Thoracic aorta (tissue), 2 donors: ENCODE data around the gene CUEDC1. TPM values are rescaled to one million over a fixed set of nuclear protein-coding genes. Genes with fewer than 3 reads are reported as not detected.

Experiments
- ATAC-seq: fragments of 150-250 bp; one replicate; pipeline ENCODE4 v1.8.0; 2017; ENCODE audit warnings: low read depth; ENCODE audit not compliant: insufficient number of reproducible peaks, low FRiP score
- DNase-seq: peaks from one replicate; pipeline ENCODE4 v3.0.0-alpha.2; 2020; ENCODE audit warnings: low spot score
- H3K27ac ChIP-seq, 2 donors: fragments of 200-600 bp; sonication (generic); 1 replicate in 1 of 2; 2 replicates in 1 of 2; pipeline ENCODE4 v1.5.1; 2016; ENCODE audit warnings: mild to moderate bottlenecking in 2 of 2, moderate library complexity in 2 of 2
- H3K27me3 ChIP-seq: fragments of 200-600 bp; sonication (generic); replicated peaks from 2 replicates; pipeline ENCODE4 v1.6.0; 2016; ENCODE audit warnings: mild to moderate bottlenecking; ENCODE audit not compliant: insufficient read depth
- H3K36me3 ChIP-seq: fragments of 200-600 bp; sonication (generic); one replicate; pipeline ENCODE4 v1.5.1; 2016
- H3K4me1 ChIP-seq, 2 donors: fragments of 200-600 bp; sonication (generic); 1 replicate in 1 of 2; 2 replicates in 1 of 2; pipeline versions ENCODE4 v1.5.1 to v1.6.0; 2016; ENCODE audit warnings: low read depth in 2 of 2, mild to moderate bottlenecking in 1 of 2; ENCODE audit not compliant: control insufficient read depth in 1 of 2
- H3K4me3 ChIP-seq: fragments of 200-600 bp; sonication (generic); 2 replicates; pipeline ENCODE4 v1.5.1; 2016; ENCODE audit warnings: mild to moderate bottlenecking
- H3K9me3 ChIP-seq: fragments of 200-600 bp; sonication (generic); 2 replicates; pipeline ENCODE4 v1.5.1; 2016
- total RNA-seq, 2 donors: library from RNA; depleted of rRNA; stranded (reverse); fragments of >200 nt; gene quantifications; one replicate each; pipeline versions ENCODE4 v1.1.0 to v1.2.3, GENCODE V29; 2016
- TF ChIP-seq, protein P1 (sequence below): fragments of 200-600 bp; sonication (generic); IDR thresholded peaks from one replicate; pipeline ENCODE4 v1.5.1; 2019; ENCODE audit warnings: antibody characterized with exemption

Gene CUEDC1
- total RNA-seq, 2 donors from 2014 or later = 32.7 to 93.1 TPM

DNA sequence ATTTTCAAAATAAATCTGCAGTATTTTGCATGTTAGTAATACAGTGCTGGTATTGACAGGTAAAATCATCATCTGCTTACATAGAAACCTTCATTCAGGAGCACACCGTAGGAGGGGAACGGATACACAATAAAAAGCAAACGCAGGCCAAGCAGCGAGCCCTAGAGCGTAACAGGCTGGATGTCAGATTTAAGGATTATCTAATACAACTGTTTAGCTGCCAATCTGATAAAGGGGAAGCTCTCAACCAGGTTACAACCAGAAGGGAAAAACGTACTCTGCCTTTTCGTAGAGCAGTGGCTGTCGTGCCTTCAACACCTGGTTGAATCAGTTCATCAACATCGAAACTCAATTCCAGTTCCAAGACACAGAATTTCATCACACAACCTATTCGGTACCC is 16.4 kb upstream of the CUEDC1 start:
- Histone ChIP-seq H3K4me1 (peaks cover 0 to 8% of the 10 kb centered on the region in 2 donors), H3K4me3 (no peak overlapping the region), H3K9me3 (no peaks in the 10 kb centered on the region), H3K27ac (no peak overlapping the region), H3K36me3 (peaks cover 23% of the 10 kb centered on the region), H3K27me3 (no peaks in the 10 kb centered on the region)
- TF ChIP-seq, protein P1, sequence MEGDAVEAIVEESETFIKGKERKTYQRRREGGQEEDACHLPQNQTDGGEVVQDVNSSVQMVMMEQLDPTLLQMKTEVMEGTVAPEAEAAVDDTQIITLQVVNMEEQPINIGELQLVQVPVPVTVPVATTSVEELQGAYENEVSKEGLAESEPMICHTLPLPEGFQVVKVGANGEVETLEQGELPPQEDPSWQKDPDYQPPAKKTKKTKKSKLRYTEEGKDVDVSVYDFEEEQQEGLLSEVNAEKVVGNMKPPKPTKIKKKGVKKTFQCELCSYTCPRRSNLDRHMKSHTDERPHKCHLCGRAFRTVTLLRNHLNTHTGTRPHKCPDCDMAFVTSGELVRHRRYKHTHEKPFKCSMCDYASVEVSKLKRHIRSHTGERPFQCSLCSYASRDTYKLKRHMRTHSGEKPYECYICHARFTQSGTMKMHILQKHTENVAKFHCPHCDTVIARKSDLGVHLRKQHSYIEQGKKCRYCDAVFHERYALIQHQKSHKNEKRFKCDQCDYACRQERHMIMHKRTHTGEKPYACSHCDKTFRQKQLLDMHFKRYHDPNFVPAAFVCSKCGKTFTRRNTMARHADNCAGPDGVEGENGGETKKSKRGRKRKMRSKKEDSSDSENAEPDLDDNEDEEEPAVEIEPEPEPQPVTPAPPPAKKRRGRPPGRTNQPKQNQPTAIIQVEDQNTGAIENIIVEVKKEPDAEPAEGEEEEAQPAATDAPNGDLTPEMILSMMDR = no peak
- DNase-seq (no peak), ATAC-seq (no peak)

DNA sequence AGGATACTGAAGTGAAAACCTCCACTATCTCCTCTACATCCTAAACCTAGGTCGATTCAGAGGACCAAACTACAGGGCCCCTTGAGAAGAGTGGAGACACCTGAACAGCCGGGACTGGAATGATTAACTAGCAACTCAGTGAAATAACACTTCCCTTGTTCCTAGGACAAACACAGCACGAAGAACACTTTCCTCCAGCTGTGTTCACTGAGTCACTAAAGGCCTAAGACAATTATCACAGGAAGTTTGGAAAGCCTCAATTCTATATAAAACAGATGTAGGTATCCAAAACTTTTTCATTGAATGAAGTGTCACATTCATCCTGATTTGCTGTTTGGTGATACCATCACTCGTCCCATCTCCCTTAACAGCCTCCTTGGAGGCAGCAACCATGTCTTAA is 15.5 kb upstream of the CUEDC1 start:
- no peak for DNase-seq
- Histone ChIP-seq H3K27ac (no peak overlapping the region), H3K36me3 (peaks cover 17% of the 10 kb centered on the region)

DNA sequence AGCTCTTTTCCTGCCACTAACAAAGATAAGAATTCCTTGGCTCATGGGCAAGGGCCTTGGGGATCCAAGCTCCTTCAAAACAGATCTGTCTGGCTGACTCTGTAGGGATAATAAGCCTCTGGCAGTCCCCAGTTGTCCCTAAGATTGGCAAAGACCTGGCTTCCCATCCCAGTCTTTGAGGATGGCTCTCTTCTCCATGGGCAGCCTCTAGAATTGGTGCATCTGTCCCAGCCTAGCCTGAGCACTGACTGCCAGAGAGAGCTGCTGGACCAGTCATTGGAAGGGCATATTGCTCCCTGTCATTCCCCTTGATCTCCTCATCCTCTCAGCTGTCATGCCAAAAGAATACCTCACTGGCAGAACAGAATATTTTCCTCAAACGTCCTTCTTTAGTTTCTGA is 13.2 kb upstream of the CUEDC1 start:
- no peaks in the 10 kb centered on the region for H3K4me1 ChIP-seq
- no peaks in the 10 kb centered on the region for H3K9me3 ChIP-seq
- H3K4me3 ChIP-seq = no peak overlapping the region
- H3K27me3 ChIP-seq = no peaks in the 10 kb centered on the region
- ATAC-seq = no peak
- peaks cover 7% of the 10 kb centered on the region for H3K36me3 ChIP-seq
- no peak for DNase-seq
- TF ChIP-seq, protein P1 = no peak
- no peak overlapping the region for H3K27ac ChIP-seq

More for the DNA sequence above, 15.5 kb upstream of the CUEDC1 start:
- Histone ChIP-seq H3K9me3 (no peaks in the 10 kb centered on the region), H3K4me3 (no peak overlapping the region), H3K27me3 (no peaks in the 10 kb centered on the region), H3K4me1 (peaks cover 0 to 7% of the 10 kb centered on the region in 2 donors)
- ATAC-seq = no peak
- TF ChIP-seq, protein P1 = no peak

DNA sequence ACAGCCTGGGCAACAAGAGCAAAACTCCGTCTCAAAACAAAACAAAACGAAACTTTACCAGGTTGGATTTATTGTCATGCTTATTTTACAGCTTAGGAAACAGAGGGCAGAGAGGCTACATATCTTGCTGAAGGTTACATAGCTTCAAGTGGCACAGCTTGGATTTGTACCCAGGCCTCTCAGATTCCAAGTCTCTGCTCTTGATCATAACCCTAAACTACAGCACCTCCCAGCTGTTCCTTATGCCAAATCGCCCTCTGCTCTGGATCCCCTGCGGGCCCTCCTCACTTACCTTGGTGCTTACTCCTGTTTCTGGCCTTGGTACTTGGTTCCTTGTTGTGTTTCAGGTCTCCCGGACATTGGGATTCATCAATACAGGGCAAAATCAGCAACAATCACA is 11.7 kb upstream of the CUEDC1 start:
- Histone ChIP-seq H3K27ac (no peak overlapping the region), H3K27me3 (no peaks in the 10 kb centered on the region), H3K4me3 (no peak overlapping the region), H3K9me3 (no peaks in the 10 kb centered on the region), H3K4me1 (no peaks in the 10 kb centered on the region), H3K36me3 (no peaks in the 10 kb centered on the region)
- ATAC-seq (no peak), DNase-seq (no peak)
- TF ChIP-seq, protein P1 = no peak

DNA sequence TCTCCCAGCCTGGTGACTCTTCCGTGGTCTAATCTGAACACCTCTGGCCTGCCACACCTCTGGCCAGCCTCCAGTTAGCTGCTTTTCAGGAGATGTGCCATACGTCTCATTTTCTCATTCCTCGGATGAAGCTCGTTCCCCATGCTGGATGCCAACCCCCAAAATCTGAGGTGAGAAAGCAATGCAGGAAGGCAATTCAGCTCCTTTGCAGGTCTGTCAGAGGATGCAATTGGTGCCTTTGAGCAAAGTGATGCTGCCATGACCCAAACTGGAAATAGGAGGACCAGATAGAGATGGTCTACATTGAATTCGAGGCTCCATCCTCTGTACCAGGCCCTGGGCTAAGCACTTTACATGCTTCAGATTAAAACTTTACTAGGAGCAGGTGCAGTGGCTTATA is 11.0 kb upstream of the CUEDC1 start:
- Histone ChIP-seq H3K4me3 (no peak overlapping the region), H3K36me3 (no peaks in the 10 kb centered on the region), H3K4me1 (no peaks in the 10 kb centered on the region), H3K9me3 (no peaks in the 10 kb centered on the region), H3K27ac (no peak overlapping the region), H3K27me3 (no peaks in the 10 kb centered on the region)
- TF ChIP-seq, protein P1 = no peak
- ATAC-seq = no peak
- no peak for DNase-seq
